Neural progenitor cell (in vitro differentiated cells): ENCODE data around the gene SYNE3. TPM values are rescaled to one million over a fixed set of nuclear protein-coding genes. Genes with fewer than 3 reads are reported as not detected.

ENCODE experiments used
- DNase-seq: peaks from one replicate; pipeline ENCODE4 v3.0.0-alpha.2; 2016; ENCODE audit warnings: low spot score
- H2AFZ ChIP-seq: fragments of 200-600 bp; sonication (generic); replicated peaks from 2 replicates; pipeline ENCODE4 v1.6.1; 2016; ENCODE audit warnings: antibody characterized with exemption
- H3F3A ChIP-seq: fragments of 200-600 bp; sonication (generic); 2 replicates; pipeline ENCODE4 v1.6.1; 2016; ENCODE audit warnings: antibody characterized with exemption, low read depth
- H3K27ac ChIP-seq: fragments of 200-600 bp; sonication (generic); 2 replicates; pipeline ENCODE4 v1.5.1; 2016; ENCODE audit warnings: mild to moderate bottlenecking
- H3K27me3 ChIP-seq: fragments of 200-600 bp; sonication (generic); 2 replicates; pipeline ENCODE4 v1.6.1; 2016; ENCODE audit warnings: mild to moderate bottlenecking, moderate library complexity
- H3K36me3 ChIP-seq: fragments of 200-600 bp; sonication (generic); 2 replicates; pipeline ENCODE4 v1.5.1; 2016
- H3K4me1 ChIP-seq: fragments of 200-600 bp; sonication (generic); 2 replicates; pipeline ENCODE4 v1.6.1; 2016; ENCODE audit warnings: mixed run types
- H3K4me2 ChIP-seq: fragments of 200-600 bp; sonication (generic); 2 replicates; pipeline ENCODE4 v1.6.1; 2016
- H3K4me3 ChIP-seq: fragments of 200-600 bp; sonication (generic); 2 replicates; pipeline ENCODE4 v1.5.1; 2016
- H3K79me2 ChIP-seq: fragments of 200-600 bp; sonication (generic); 2 replicates; pipeline ENCODE4 v1.6.1; 2016; ENCODE audit warnings: low read depth
- H3K9ac ChIP-seq: fragments of 200-600 bp; sonication (generic); 2 replicates; pipeline ENCODE4 v1.6.1; 2016
- H3K9me3 ChIP-seq: fragments of 200-600 bp; sonication (generic); 2 replicates; pipeline ENCODE4 v1.5.1; 2016; ENCODE audit warnings: low read depth
- H4K20me1 ChIP-seq: fragments of 200-600 bp; sonication (generic); 2 replicates; pipeline ENCODE4 v1.6.1; 2016; ENCODE audit warnings: low read depth
- H3K27ac Mint-ChIP-seq: 3 replicates; pipeline ENCODE4 v1.8.0; 2021; ENCODE audit warnings: mixed read lengths
- H3K27me3 Mint-ChIP-seq: 2 replicates; pipeline ENCODE4 v1.8.0; 2022; ENCODE audit warnings: low read depth, mild to moderate bottlenecking, inconsistent platforms, moderate library complexity, mixed read lengths; ENCODE audit not compliant: insufficient read depth
- H3K36me3 Mint-ChIP-seq: 3 replicates; pipeline ENCODE4 v1.8.0; 2021; ENCODE audit warnings: mixed read lengths
- H3K4me1 Mint-ChIP-seq: 3 replicates; pipeline ENCODE4 v1.8.0; 2021; ENCODE audit warnings: mixed read lengths
- H3K4me3 Mint-ChIP-seq: 3 replicates; pipeline ENCODE4 v1.8.0; 2021; ENCODE audit warnings: mild to moderate bottlenecking, moderate library complexity, mixed read lengths
- H3K9me3 Mint-ChIP-seq: 3 replicates; pipeline ENCODE4 v1.8.0; 2020; ENCODE audit warnings: mixed read lengths
- EZH2 ChIP-seq: fragments of 200-600 bp; sonication (generic); IDR thresholded peaks from 2 replicates; pipeline ENCODE4 v1.6.1; 2017; ENCODE audit warnings: antibody characterized with exemption, mild to moderate bottlenecking, moderate library complexity
- EZH2phosphoT487 ChIP-seq: fragments of 200-600 bp; sonication (generic); IDR thresholded peaks from 2 replicates; pipeline ENCODE4 v1.6.1; 2017; ENCODE audit warnings: antibody characterized with exemption
- total RNA-seq: library from RNA; depleted of rRNA; stranded (reverse); fragments of >200 nt; gene quantifications from 2 replicates; pipeline ENCODE4 v1.2.3, GENCODE V29; 2015; ENCODE audit warnings: low replicate concordance
- TF ChIP-seq, protein P1 (sequence below): fragments of 200-600 bp; sonication (generic); IDR thresholded peaks from 2 replicates; pipeline ENCODE4 v1.5.1; 2017; ENCODE audit warnings: antibody characterized with exemption, mild to moderate bottlenecking

SYNE3 gene
- total RNA-seq, 1 donor from 2014 or later: 0.06 TPM

GRCh38 chr14:95529216-95529615 lies 12.8 kb upstream of the SYNE3 start:
- Mint-ChIP-seq H3K27me3 (no peaks in the 10 kb centered on the region), H3K27ac (no peak overlapping the region), H3K4me1 (peaks cover 19% of the 10 kb centered on the region), H3K36me3 (peaks cover 2% of the 10 kb centered on the region), H3K9me3 (no peaks in the 10 kb centered on the region), H3K4me3 (no peak overlapping the region)
- Histone ChIP-seq H3F3A (peaks cover 1% of the 10 kb centered on the region), H3K4me3 (no peak overlapping the region), H3K27me3 (no peaks in the 10 kb centered on the region), H3K9me3 (no peaks in the 10 kb centered on the region), H3K36me3 (peaks cover 4% of the 10 kb centered on the region), H2AFZ (no peak overlapping the region), H3K27ac (no peak overlapping the region), H3K79me2 (peaks cover 65% of the 10 kb centered on the region), H3K4me1 (peaks cover 20% of the 10 kb centered on the region), H3K4me2 (no peak overlapping the region), H3K9ac (no peak overlapping the region), H4K20me1 (peaks cover 50% of the 10 kb centered on the region)
- DNase-seq: no peak
- TF ChIP-seq, protein P1, sequence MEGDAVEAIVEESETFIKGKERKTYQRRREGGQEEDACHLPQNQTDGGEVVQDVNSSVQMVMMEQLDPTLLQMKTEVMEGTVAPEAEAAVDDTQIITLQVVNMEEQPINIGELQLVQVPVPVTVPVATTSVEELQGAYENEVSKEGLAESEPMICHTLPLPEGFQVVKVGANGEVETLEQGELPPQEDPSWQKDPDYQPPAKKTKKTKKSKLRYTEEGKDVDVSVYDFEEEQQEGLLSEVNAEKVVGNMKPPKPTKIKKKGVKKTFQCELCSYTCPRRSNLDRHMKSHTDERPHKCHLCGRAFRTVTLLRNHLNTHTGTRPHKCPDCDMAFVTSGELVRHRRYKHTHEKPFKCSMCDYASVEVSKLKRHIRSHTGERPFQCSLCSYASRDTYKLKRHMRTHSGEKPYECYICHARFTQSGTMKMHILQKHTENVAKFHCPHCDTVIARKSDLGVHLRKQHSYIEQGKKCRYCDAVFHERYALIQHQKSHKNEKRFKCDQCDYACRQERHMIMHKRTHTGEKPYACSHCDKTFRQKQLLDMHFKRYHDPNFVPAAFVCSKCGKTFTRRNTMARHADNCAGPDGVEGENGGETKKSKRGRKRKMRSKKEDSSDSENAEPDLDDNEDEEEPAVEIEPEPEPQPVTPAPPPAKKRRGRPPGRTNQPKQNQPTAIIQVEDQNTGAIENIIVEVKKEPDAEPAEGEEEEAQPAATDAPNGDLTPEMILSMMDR: no peak
- no peak for TF ChIP-seq EZH2phosphoT487

DNA sequence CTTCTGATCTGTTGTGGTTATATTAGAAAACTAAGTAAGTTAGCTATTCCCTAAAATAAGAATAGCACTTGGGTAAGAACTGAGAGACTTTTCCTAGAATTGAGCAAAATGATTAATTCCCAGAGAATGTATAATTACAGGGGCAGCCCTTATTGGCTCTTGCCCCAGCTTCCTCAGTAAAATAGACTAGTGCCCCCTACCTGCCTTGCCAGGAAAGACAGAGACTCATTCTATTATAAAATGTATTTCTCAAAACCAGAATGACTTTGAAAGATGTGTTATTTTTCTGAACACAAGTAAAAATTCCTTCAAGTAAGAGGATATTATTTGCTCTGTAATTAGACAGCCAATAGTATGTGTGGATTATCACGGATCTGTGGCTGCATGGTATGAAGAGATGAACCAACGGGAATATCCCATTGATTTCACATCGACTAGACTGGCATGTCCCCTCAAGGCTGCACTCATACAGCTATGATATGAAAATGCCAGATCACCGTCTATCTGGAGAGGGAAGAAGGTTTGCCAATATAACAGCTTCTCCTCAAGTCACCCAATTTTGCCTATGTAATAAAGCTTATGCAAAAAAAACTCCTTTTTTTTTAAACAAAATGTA lies 11.0 kb upstream of the SYNE3 start:
- Histone ChIP-seq H3K9ac (no peak overlapping the region), H3K27ac (no peak overlapping the region), H3K4me2 (no peak overlapping the region), H3K4me3 (no peak overlapping the region), H3K9me3 (no peaks in the 10 kb centered on the region), H2AFZ (no peak overlapping the region), H3K36me3 (peaks cover under 1% of the 10 kb centered on the region), H3K4me1 (peaks cover 8% of the 10 kb centered on the region), H3F3A (no peaks in the 10 kb centered on the region), H3K79me2 (peaks cover 47% of the 10 kb centered on the region), H4K20me1 (peaks cover 33% of the 10 kb centered on the region), H3K27me3 (no peaks in the 10 kb centered on the region)
- no peak overlapping the region for H3K27ac Mint-ChIP-seq
- no peak overlapping the region for H3K4me3 Mint-ChIP-seq
- H3K4me1 Mint-ChIP-seq: peaks cover 9% of the 10 kb centered on the region
- no peak for TF ChIP-seq EZH2
- TF ChIP-seq, protein P1: peak; percentile 85
- DNase-seq: peak; percentile 40
- H3K27me3 Mint-ChIP-seq: no peaks in the 10 kb centered on the region
- no peaks in the 10 kb centered on the region for H3K9me3 Mint-ChIP-seq
- H3K36me3 Mint-ChIP-seq: peaks cover 2% of the 10 kb centered on the region

- DNase-seq: no peak
- Mint-ChIP-seq H3K4me3 (no peak overlapping the region), H3K27ac (no peak overlapping the region), H3K4me1 (peaks cover 2% of the 10 kb centered on the region), H3K9me3 (no peaks in the 10 kb centered on the region), H3K27me3 (no peaks in the 10 kb centered on the region), H3K36me3 (no peaks in the 10 kb centered on the region)
- Histone ChIP-seq H3K27me3 (no peaks in the 10 kb centered on the region), H3K79me2 (peaks cover 40% of the 10 kb centered on the region), H2AFZ (no peak overlapping the region), H3K4me3 (no peak overlapping the region), H3K9me3 (no peaks in the 10 kb centered on the region), H3K27ac (no peak overlapping the region), H3K9ac (no peak overlapping the region), H3K36me3 (no peaks in the 10 kb centered on the region), H3F3A (no peaks in the 10 kb centered on the region), H3K4me1 (peaks cover under 1% of the 10 kb centered on the region), H3K4me2 (no peak overlapping the region), H4K20me1 (peaks cover 25% of the 10 kb centered on the region)
- TF ChIP-seq, protein P1: no peak
- TF ChIP-seq EZH2: no peak
- no peak for TF ChIP-seq EZH2phosphoT487
Observed at GRCh38 chr14:95526483-95527386, 10.3 kb upstream of the SYNE3 start.
